GM18909 (cell line): ENCODE data around the gene KCTD18.

ENCODE experiments used
- ATAC-seq: cut with Tn5 transposase; IDR thresholded peaks from one replicate; pipeline ENCODE4 v1.9.1; 2021; ENCODE audit warnings: mild to moderate bottlenecking; ENCODE audit not compliant: unreplicated experiment, poor library complexity

Gene KCTD18

GRCh38 chr2:200488169-200488568 lies 21.7 kb downstream of the KCTD18 start:
- ATAC-seq: no peak

- no peak for ATAC-seq
Observed at GRCh38 chr2:200486529-200486928, 23.3 kb downstream of the KCTD18 start.

GRCh38 chr2:200484934-200485333 lies 24.9 kb downstream of the KCTD18 start:
- no peak for ATAC-seq

GRCh38 chr2:200483729-200484198 lies 26.1 kb downstream of the KCTD18 start:
- ATAC-seq: peak; percentile 64

DNA sequence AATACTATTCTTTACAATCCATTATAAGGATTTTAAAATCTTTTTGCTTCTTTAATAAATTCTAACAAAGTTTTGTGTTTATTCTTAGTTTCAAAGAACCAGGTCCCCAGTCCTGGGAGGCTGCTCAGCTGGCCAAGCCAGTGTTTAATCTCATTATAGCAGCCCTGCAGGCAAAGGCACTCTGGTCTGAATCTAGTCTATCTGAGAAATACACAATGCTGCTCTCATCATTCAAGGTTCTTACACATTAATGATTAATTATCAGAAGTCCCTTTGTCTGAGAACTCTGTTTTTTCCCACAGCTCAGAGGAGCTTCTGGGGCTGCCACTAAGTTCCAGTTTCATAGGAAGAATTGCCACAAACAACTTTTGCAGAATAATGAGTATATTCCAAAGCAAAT lies 27.7 kb downstream of the KCTD18 start:
- peak; percentile 70 for ATAC-seq

DNA sequence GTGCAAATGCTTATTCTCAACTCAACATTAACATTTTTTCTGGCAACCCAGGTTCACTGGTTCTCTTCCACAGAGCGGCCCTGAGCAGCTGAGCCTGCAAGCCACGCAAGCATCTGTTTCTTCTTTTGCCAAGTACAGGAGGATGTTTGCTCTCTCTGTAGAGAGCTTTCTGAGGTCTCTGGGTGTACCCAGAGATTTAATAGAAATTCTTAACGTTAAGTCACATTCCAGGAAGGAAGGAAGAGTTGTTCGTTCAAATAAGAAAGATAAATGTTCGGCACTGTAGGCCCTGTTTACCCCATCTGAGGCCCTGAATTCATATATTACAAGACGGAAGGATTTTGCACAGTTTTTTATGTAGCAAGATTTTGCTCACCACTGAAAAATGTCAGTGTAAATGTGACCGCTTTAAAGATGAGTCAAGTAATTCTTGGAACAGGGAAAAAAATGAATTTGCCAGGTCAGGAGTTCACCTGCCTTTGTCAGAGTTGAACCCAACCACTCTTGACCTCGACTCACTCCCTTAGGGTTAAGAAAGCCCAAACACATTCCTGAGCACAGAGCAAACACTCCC lies 30.1 kb downstream of the KCTD18 start:
- no peak for ATAC-seq

DNA sequence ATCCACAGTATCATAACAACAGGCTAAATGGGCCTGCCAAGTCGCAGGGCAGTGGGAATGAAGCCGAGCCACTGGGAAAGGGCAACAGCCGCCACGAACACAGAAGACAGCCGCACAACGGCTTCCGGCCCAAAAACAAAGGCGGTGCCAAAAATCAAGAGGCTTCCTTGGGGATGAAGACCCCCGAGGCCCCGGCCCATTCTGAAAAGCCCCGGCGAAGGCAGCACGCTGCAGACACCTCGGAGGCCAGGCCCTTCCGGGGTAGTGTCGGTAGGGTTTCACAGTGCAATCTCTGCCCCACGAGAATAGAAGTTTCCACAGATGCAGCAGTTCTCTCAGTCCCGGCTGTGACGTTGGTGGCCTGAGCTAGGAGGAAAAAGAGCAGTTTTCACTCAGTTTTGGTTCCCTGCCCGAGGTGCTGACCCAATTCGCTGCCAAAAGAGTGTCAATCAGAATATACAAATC lies 32.2 kb downstream of the KCTD18 start:
- ATAC-seq: no peak

DNA sequence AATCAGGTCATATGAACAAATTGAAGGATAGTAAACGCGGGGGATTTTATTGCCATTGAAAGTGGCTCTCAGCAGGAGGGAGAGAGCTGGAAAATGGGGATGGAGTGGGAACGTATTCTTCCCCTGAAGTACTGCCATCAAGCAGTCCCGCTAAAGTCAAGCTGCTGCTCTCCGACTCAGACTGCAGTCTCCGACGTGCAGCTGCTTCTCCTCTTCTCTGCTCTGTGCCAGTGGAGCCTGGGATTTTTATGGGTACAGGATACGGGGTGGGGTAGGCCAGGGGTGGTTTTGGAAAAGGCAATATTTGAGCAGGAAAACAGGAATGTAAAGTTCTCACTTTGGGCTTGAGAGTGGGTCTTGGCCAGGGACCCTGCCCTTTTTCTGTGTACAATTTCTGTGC lies 33.0 kb downstream of the KCTD18 start:
- ATAC-seq: no peak

DNA sequence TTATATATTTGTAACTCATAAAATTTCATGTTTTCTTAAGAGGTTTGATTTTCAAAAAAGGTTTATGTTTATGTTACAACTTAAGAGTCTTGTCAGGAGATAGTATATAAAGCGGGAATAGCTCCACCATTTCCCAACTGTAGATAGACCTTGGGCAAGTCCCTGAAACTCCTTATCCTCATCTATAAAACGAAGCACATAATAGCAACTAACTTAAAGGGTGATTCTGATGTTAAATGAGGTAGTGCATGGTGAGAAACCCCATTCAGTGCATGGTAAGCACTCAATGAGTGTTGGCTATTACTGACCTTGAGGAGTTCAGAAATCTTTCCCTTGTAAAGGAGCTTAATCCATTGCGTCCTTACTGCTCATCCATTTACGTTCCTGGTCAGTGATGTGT lies 34.1 kb downstream of the KCTD18 start:
- ATAC-seq: no peak

- ATAC-seq: no peak
Observed at GRCh38 chr2:200472853-200473464, 36.9 kb downstream of the KCTD18 start.

DNA sequence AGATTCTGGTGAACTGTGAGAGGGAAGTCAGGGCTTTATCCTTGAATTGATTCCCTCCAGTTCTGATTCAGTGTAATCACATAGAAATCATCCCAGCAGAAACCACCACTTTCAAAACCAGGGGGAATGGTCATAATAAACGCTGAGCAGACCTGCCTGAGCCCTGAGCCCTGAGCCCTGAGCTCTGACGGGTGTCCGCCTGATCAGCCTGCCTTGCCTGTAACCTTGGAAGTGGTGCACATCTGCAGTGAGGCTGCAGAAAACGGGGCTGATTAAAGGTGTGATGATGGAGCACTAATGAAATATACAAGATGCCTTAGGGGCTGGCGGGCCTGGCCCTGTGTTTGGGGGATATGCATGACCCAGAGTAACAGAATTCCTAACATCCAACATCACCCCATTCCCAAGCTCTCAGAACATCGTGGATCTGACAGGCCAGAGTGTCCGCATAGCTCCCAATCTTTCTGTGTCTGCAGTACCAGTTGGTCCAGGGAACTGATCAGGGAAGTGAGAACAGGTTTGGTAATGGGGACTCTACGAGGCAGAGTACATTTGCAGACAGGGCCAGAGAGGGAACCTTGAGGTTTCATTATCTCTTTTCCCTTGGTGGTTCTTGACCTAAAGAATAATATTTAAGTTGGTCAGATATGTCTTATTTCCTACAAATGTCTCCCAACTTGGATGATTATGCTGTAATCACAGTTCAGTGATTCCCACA lies 37.8 kb downstream of the KCTD18 start:
- ATAC-seq: peak; percentile 23

- peak; percentile 79 for ATAC-seq
Observed at GRCh38 chr2:200471324-200471848, 38.5 kb downstream of the KCTD18 start.

GRCh38 chr2:200470230-200470629 lies 39.6 kb downstream of the KCTD18 start:
- no peak for ATAC-seq

GRCh38 chr2:200469708-200470211 lies 40.1 kb downstream of the KCTD18 start:
- no peak for ATAC-seq

GRCh38 chr2:200467806-200468681 lies 41.8 kb downstream of the KCTD18 start:
- peak; percentile 38 for ATAC-seq

DNA sequence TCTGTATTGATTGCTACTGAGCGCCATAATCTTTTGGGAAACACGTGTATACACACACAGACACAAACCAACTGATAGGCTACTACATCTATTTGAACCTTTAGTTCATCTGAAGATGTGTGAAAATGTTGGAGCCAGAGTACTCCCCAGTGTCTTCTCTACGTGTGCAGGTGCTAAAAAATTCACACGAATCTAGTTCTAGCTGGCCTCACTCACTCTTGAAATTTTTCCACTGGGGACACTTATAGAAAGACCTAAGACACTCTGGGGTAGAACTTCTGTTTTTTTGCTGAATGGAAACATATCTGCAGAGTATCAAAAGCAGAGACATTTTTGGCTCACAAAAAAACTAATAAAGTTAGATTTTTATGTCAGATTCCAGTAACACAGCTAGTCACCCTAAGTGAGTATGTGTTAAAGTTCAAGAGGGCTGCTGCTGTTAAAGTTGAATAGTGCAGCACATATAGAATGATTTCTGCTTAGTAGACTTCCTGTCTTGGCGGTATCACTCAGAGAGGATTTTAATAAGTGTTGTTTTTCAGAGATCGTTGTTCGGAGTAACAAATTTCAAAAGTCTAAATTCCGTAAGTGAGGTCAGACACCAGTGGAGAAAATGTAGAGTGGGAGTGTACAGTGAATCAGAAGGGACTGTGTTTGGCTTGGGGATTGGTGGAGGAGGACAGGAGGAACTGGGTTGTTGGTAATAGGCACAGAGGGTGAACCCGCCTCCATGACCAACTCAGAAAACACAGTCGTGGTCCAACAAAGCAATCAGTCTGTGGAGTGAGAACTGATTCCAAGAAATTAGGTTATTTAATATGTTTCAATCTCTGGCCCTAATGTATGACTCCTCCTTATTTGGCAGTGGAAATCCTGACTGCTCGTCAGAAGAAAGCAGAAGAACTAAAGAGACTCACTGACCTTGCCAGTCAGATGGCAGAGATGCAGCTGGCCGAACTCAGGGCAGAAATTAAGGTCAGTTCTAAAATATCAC lies 43.1 kb downstream of the KCTD18 start:
- no peak for ATAC-seq

GRCh38 chr2:200463452-200463851 lies 46.4 kb downstream of the KCTD18 start:
- ATAC-seq: no peak

- ATAC-seq: no peak
Observed at GRCh38 chr2:200461846-200462710, 47.8 kb downstream of the KCTD18 start.
